Measurements from ENCODE around the gene MIPOL1.
"Not testable (repeated sequence)": the region's sequence is repeated elsewhere in the genome, so short reads cannot be mapped to it uniquely, and the experiment has no call there.

The MIPOL1 gene

DNA sequence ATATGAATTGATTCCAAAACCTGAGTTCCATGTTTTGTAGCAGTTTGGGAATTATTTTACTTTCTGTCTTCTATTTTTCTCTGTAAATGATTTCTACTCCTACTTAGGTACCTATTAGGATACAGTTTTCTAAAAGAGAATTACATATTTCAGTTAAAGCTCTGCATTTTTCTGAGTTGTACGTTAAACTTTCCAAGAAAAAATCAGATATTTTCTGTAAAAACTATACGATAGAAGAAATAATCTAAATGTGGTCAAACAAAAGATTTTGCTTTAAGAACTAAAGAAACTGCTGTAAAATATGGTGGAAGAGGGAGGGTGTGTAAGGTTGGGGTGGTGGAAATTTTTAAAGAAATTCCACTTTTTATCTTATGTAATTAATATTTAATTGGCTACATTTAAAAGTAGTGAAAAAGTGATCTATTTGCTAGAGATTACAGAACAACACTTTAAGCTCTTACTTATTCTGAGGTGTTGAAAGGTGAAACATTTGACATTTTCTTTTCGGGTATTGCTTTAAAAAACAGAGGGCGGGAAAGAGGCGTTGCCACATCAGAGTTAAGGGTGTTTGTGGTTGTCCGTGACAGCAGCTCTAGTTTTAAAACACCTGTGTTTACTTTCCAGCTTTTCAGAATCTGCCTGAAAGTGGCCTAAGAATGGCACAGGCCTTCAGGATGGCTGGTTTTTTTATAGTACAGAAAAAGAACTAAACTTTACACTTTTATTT lies 187.3 kb downstream of the MIPOL1 start:
- no peak for DNase-seq (ENCODE audit: low read depth)
- TF ChIP-seq, protein P1, sequence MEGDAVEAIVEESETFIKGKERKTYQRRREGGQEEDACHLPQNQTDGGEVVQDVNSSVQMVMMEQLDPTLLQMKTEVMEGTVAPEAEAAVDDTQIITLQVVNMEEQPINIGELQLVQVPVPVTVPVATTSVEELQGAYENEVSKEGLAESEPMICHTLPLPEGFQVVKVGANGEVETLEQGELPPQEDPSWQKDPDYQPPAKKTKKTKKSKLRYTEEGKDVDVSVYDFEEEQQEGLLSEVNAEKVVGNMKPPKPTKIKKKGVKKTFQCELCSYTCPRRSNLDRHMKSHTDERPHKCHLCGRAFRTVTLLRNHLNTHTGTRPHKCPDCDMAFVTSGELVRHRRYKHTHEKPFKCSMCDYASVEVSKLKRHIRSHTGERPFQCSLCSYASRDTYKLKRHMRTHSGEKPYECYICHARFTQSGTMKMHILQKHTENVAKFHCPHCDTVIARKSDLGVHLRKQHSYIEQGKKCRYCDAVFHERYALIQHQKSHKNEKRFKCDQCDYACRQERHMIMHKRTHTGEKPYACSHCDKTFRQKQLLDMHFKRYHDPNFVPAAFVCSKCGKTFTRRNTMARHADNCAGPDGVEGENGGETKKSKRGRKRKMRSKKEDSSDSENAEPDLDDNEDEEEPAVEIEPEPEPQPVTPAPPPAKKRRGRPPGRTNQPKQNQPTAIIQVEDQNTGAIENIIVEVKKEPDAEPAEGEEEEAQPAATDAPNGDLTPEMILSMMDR (conservative IDR thresholded peaks at IDR 0.05; ENCODE audit: control insufficient read depth, insufficient read depth, low read depth, low read length), result no peak
- H3K4me3 ChIP-seq (ENCODE audit: control insufficient read depth, low read depth, low read length), result no peak overlapping the region

GRCh38 chr14:37397157-37397940 lies 199.6 kb downstream of the MIPOL1 start:
- not testable (repeated sequence) for DNase-seq (ENCODE audit: low read depth); H3K4me3 ChIP-seq (ENCODE audit: control insufficient read depth, low read depth, low read length)

GRCh38 chr14:37397941-37398215 lies 200.1 kb downstream of the MIPOL1 start:
- H3K4me3 ChIP-seq (ENCODE audit: control insufficient read depth, low read depth, low read length), result no peak overlapping the region
- TF ChIP-seq, protein P1 (conservative IDR thresholded peaks at IDR 0.05; ENCODE audit: control insufficient read depth, insufficient read depth, low read depth, low read length), result no peak
- DNase-seq (ENCODE audit: low read depth), result no peak

GRCh38 chr14:37399517-37399916 lies 201.8 kb downstream of the MIPOL1 start:
- DNase-seq (ENCODE audit: low read depth), result no peak
- TF ChIP-seq, protein P1 (conservative IDR thresholded peaks at IDR 0.05; ENCODE audit: control insufficient read depth, insufficient read depth, low read depth, low read length), result no peak
- no peak overlapping the region for H3K4me3 ChIP-seq (ENCODE audit: control insufficient read depth, low read depth, low read length)

- TF ChIP-seq, protein P1 (conservative IDR thresholded peaks at IDR 0.05; ENCODE audit: control insufficient read depth, insufficient read depth, low read depth, low read length), result no peak
- H3K4me3 ChIP-seq (ENCODE audit: control insufficient read depth, low read depth, low read length), result no peak overlapping the region
- no peak for DNase-seq (ENCODE audit: low read depth)
Measured at GRCh38 chr14:37401093-37401492, 203.4 kb downstream of the MIPOL1 start.

GRCh38 chr14:37403626-37404025 lies 205.9 kb downstream of the MIPOL1 start:
- TF ChIP-seq, protein P1 (conservative IDR thresholded peaks at IDR 0.05; ENCODE audit: control insufficient read depth, insufficient read depth, low read depth, low read length), result no peak
- no peak for DNase-seq (ENCODE audit: low read depth)
- H3K4me3 ChIP-seq (ENCODE audit: control insufficient read depth, low read depth, low read length), result no peak overlapping the region

DNA sequence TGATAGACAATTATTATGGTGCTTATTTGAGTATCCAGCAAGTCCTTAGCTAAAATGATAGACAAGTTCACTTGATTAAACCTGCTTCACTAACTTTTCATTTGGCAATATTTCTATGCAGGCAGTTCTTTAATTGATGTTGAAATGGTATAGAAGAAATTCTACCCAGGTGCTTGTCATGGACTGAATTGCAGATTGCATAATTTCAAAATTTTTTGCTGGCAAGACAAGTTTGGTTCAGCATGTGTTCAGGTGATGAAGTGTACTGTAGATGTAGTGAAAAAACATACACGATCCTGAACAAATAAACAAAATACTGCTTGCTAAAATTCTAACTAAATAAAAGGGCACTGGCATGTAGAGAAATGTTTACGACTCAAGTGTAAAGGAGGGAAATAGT lies 208.4 kb downstream of the MIPOL1 start:
- TF ChIP-seq, protein P1 (conservative IDR thresholded peaks at IDR 0.05; ENCODE audit: control insufficient read depth, insufficient read depth, low read depth, low read length), result no peak
- no peak for DNase-seq (ENCODE audit: low read depth)
- no peak overlapping the region for H3K4me3 ChIP-seq (ENCODE audit: control insufficient read depth, low read depth, low read length)

Data from fibroblast of mammary gland (primary cell).